ENCODE measurements around the gene CACNA1S.

- TF ChIP-seq CTCF (conservative IDR thresholded peaks at IDR 0.05; ENCODE audit: low read length): no peak
- no peak for TF ChIP-seq EZH2phosphoT487 (IDR thresholded peaks at IDR 0.05; ENCODE audit: borderline replicate concordance, low read depth, low read length)
Measured at GRCh38 chr1:201090541-201090940, 21.7 kb downstream of the CACNA1S start.
